Measurements from ENCODE around the gene TUBB2B.

TUBB2B gene

DNA sequence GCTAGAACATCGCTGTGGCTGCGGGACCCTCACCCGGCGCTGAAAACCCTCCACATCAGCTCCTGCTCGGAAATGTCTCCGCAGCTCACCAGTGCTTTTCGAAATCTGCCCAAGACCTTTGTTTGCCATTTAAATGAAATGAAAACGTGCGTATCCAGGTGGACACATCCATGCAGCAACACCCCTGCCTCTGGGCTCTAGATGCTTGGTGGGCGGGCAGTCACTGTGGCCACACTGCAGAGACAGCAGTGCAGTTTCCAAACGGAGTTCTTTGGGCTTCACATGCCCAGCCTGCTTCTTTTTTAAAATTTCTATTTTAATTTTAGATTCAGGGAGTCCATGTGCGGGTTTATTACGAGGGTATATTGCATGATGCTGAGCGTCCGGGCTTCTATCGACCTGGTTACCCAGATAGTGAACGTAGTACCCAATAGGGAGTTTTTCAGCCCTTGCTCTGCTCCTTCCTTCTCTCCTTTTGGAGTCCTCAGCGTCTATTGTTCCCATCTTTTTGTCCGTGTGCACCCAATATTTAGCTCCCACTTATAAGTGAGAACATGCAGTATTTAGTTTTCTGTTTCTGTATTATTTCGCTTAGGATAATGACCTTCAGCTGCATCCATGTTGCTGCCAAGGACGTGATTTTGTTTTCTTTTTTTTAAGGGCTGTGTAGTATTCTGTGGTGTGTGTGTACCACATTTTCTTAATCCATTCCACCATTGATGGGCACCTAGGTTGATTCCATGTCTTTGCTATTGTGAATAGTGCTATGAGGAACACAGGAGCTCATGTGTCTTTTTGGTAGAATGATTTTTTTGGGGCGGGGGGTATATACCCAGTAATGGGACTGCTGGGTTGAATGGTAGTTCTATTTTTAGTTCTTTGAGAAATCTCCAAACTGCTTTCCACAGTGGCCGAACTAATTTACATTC, 4.8 kb upstream of the TUBB2B start:
- no peak for DNase-seq

- DNase-seq, result no peak
Observed at GRCh38 chr6:3231247-3232016, 4.0 kb upstream of the TUBB2B start.

DNA sequence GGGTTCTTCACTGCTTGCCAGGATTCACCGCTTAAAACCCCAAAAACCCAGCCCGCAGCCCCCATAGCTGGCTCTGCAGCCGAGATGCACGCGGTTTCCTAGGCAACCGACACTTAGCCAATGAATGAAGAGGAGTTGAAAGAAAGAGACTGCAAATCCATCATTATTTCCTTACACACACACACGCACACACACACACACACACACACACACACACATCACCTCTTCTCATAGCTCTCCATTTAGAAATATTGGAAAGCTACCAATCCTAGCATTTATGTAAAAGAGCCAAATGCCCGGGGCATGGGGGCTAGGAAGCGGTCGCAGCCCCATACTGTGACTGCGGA, 3.4 kb upstream of the TUBB2B start:
- DNase-seq, result no peak

DNA sequence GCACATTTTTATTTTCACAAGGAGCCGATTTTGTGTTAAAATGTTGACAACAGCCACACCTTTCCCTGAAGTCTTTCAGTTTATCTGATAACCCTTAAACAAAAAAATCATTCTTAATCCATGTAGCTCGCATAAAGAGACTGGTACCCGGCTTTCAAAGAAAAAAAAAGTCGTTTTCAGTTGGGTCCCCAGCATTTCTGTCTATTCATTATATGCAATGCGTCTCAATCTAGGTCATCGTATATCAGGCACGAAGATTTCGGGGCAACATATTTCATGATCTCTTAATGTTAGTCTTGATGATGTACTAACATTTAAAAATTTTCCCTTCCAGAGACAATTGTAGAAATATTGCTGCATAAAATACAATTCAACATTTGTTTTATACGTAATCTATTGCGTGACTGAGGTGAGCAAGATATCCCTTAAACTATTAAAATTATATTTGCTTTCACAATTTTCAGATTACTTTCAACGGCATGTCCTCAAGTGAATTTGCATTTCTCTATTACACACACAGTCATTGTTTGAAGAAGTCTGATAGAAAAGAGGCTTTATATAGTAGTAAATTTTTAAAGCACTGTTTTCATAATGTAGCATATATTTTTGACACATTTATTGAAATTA, 2.9 kb upstream of the TUBB2B start:
- no peak for DNase-seq

- DNase-seq, result peak; percentile 14
Observed at GRCh38 chr6:3229566-3230178, 2.2 kb upstream of the TUBB2B start.

GRCh38 chr6:3228771-3229565, 1.5 kb upstream of the TUBB2B start:
- peak; percentile 27 for DNase-seq

GRCh38 chr6:3228046-3228671, 706 bp upstream of the TUBB2B start:
- no peak for DNase-seq

DNA sequence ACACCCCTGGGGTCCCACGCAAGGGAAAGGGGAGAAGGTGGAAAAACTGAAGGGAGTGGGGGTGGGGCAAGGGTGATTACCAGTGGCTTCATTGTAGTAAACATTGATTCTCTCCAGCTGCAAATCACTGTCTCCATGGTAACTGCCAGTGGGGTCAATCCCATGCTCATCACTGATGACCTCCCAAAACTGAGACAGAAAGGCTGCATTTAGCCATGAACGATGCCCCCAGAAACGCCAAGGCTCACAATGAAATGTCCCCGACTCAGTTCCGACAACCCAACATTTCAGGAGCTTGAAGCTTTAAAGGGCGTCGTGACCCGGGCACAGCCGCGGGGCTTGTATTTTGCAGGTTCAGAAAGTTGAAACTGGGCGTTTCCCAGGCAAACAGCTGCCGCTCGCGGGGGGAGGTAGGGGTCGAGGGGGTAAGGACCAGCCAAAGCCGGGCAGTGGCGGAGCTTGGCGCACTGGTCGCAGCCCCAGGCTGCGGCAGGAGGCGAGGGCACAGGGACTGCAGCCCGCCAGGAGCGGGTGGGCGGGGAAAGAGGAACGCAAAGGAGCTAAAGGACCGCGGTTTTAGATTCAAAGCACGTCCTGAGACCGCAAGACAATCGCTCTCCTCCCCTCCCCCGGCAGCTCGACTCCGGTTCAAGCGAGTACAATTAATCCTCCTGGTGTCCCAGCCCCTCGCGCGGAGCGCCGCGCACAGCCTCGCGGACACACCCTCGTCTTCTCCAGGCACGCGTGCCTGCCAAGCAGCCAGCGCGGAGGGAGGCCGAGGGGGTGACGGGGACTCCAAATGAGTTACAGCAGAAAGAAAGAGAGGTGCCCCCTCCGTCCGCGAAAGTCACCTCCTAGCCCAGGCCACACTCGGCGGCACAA, 731 bp downstream of the TUBB2B start:
- DNase-seq, result peak; percentile 16

GRCh38 chr6:3226042-3226441, 1.4 kb downstream of the TUBB2B start:
- DNase-seq, result no peak

DNA sequence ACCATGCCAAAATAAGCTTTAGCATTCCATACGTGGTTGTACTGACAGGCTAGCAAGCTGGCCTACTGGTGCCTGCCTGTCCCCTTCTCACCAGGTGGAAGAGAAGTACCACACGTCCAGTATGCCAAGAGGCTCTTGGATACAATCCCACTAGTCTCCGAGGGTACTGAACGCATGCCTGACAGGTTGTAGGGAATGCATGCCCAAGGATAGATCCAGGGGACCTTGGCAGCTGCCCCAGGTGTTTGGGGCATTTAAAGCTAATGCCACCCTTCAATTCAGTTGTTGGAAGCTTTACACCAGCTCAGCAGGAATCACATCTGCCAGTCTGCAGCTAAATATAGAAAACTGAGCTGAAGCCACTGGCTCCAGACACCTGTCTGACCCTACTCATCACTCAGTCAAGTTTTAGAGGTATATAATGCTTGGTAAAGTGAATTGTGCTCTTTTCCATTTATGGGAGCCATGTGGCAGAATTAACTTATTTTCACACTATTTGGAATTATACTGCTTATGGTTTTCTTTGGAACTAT, 4.9 kb downstream of the TUBB2B start:
- no peak for DNase-seq

GRCh38 chr6:3221578-3221977, 5.9 kb downstream of the TUBB2B start:
- DNase-seq, result no peak

DNA sequence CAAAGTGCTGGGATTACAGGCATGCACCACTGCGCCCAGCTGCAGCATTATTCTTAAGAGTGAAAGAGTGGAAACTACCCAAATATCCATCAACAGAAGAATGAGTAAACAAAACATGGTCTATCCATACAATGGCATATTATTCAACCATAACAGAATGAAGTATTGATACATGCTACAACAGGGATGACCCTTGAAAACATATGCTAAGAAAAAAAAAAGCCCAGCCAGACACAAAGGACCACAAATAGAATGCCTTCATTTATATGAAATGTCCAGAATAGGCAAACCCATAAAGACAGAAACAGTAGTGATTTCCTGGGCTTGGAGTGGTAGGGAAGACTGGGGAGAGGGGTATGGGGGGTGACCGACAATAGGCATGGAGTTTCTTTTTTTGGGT, 7.1 kb downstream of the TUBB2B start:
- DNase-seq, result no peak

GRCh38 chr6:3218266-3218665, 9.2 kb downstream of the TUBB2B start:
- no peak for DNase-seq

- no peak for DNase-seq
Observed at GRCh38 chr6:3217286-3217685, 10.2 kb downstream of the TUBB2B start.

GRCh38 chr6:3214898-3215297, 12.6 kb downstream of the TUBB2B start:
- no peak for DNase-seq

DNA sequence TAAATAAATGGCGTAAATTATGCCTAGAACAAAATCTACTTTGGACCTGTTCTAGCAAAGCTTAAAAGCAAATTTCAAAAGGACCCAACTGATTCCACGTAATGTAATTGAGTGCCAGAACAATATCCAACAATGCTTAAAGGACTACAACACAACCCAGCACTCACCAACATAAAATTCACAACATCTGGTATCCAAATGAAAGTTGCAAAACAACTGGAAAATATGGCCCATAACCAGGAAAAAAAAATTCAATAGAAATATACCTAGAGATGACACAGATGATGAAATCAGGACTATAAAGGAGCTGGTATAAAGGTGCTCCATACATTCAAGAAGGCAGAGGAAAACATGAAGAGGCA, 14.1 kb downstream of the TUBB2B start:
- no peak for DNase-seq

- no peak for DNase-seq
Observed at GRCh38 chr6:3212261-3212660, 15.2 kb downstream of the TUBB2B start.

DNA sequence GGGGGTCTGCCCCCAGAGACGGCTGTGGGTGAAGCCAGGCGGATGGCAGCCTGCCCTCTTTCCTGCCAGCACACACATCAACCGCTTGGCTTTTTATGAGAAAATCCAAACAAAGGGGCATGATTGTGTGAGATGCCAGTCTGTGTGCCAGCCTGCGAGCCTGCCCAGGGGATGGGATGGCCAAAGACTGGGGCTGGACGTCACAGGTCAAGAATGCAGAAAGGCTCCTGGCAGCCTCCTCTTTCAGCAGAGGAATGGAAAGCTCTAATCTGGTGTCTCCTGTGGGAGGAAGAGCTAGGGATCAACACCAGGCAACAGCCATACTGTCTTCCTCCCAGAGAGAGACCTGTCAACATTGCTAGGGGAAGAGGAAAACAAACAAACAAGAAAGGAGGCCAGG, 15.8 kb downstream of the TUBB2B start:
- DNase-seq, result no peak

GRCh38 chr6:3210024-3210610, 17.3 kb downstream of the TUBB2B start:
- DNase-seq, result no peak
